OCI-LY3 (cell line): ENCODE measurements around the gene NLRP3.

Experiments
- H2AFZ ChIP-seq: fragments of 200-600, 300-600 bp; shearing (Covaris generic); 2 replicates; pipeline ENCODE4 v1.6.0; 2014; ENCODE audit warnings: antibody characterized with exemption, low read depth, low read length
- H3K27ac ChIP-seq: fragments of 200-600, 300-600 bp; sonication (generic); 2 replicates; pipeline ENCODE4 v1.5.1; 2014; ENCODE audit warnings: mild to moderate bottlenecking, low read length, moderate library complexity, mixed read lengths
- H3K27me3 ChIP-seq: fragments of 200-600, 300-600 bp; sonication (generic); 2 replicates; pipeline ENCODE4 v1.6.1; 2014; ENCODE audit warnings: low read depth, low read length, mixed read lengths
- H3K36me3 ChIP-seq: fragments of 200-600, 300-600 bp; sonication (generic); replicated peaks from 2 replicates; pipeline ENCODE3; 2014; ENCODE audit warnings: low read depth, low read length, mixed read lengths
- H3K4me1 ChIP-seq: fragments of 300-600, 200-600 bp; sonication (generic); 2 replicates; pipeline ENCODE4 v1.6.1; 2014; ENCODE audit warnings: low read length, mixed read lengths
- H3K4me2 ChIP-seq: fragments of 200-600, 300-600 bp; sonication (generic); 2 replicates; pipeline ENCODE4 v1.6.1; 2014; ENCODE audit warnings: low read length, mixed read lengths
- H3K4me3 ChIP-seq: fragments of 300-600, 200-600 bp; sonication (generic); 2 replicates; pipeline ENCODE4 v1.5.1; 2014; ENCODE audit warnings: antibody characterized with exemption, mild to moderate bottlenecking, low read length, moderate library complexity
- H3K79me2 ChIP-seq: fragments of 300-600, 200-600 bp; shearing (Covaris generic); 2 replicates; pipeline ENCODE4 v1.6.1; 2014; ENCODE audit warnings: mild to moderate bottlenecking, low read length, mixed read lengths
- H3K9ac ChIP-seq: fragments of 300-600, 200-600 bp; shearing (Covaris generic); 2 replicates; pipeline ENCODE4 v1.6.0; 2014; ENCODE audit warnings: mild to moderate bottlenecking, low read length, moderate library complexity
- H3K9me3 ChIP-seq: fragments of 200-600, 300-600 bp; shearing (Covaris generic); 2 replicates; pipeline ENCODE4 v1.6.1; 2014; ENCODE audit warnings: low read length, mixed read lengths; ENCODE audit not compliant: insufficient read depth
- H4K20me1 ChIP-seq: fragments of 200-600, 300-600 bp; sonication (generic); 2 replicates; pipeline ENCODE4 v1.6.1; 2016; ENCODE audit warnings: low read length, mixed read lengths; ENCODE audit not compliant: insufficient read depth
- EZH2phosphoT487 ChIP-seq: fragments of 200-600 bp; shearing (Covaris generic); IDR thresholded peaks from 2 replicates; pipeline ENCODE4 v1.6.1; 2018; ENCODE audit warnings: antibody characterized with exemption, mixed run types, low read depth
- TF ChIP-seq, protein P1 (sequence below): fragments of 200-600, 300-600 bp; sonication (generic); IDR thresholded peaks from 2 replicates; pipeline ENCODE4 v1.5.1; 2014; ENCODE audit warnings: antibody characterized with exemption, low read length, low read depth

The NLRP3 gene

DNA sequence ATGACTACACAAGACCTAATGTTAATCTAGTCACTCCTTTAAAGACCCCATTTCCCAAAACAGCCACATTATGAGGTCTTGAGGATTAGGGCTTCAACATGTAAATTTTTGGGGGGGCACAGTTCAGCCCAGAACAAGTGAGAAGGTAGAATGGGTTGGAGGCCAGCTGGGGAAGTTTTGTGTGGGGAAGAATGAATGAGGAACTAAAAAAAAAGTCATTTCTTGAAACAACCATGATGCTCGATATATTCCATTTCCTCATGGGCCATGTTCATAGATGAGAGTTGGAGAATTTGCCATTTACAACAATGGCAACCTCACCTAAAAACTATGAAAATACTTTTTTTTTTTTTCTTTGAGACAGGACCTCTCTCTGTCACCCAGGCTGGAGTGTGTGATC is 14.5 kb downstream of the NLRP3 start:
- H4K20me1 ChIP-seq: no peaks in the 10 kb centered on the region
- 0 out of 2 replicates have a peak overlapping the region, but pooled peaks have one; percentile 2 for H3K4me3 ChIP-seq
- H3K4me1 ChIP-seq: peaks cover 39% of the 10 kb centered on the region
- no peaks in the 10 kb centered on the region for H3K9me3 ChIP-seq
- no peak for TF ChIP-seq EZH2phosphoT487
- TF ChIP-seq, protein P1, sequence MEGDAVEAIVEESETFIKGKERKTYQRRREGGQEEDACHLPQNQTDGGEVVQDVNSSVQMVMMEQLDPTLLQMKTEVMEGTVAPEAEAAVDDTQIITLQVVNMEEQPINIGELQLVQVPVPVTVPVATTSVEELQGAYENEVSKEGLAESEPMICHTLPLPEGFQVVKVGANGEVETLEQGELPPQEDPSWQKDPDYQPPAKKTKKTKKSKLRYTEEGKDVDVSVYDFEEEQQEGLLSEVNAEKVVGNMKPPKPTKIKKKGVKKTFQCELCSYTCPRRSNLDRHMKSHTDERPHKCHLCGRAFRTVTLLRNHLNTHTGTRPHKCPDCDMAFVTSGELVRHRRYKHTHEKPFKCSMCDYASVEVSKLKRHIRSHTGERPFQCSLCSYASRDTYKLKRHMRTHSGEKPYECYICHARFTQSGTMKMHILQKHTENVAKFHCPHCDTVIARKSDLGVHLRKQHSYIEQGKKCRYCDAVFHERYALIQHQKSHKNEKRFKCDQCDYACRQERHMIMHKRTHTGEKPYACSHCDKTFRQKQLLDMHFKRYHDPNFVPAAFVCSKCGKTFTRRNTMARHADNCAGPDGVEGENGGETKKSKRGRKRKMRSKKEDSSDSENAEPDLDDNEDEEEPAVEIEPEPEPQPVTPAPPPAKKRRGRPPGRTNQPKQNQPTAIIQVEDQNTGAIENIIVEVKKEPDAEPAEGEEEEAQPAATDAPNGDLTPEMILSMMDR: no peak
- peak overlapping the region; percentile 36; the same call in 1 of the 2 replicates for H3K9ac ChIP-seq
- no peak overlapping the region for H2AFZ ChIP-seq
- no peaks in the 10 kb centered on the region for H3K79me2 ChIP-seq
- H3K27me3 ChIP-seq: 0 out of 2 replicates have a peak, but pooled peaks cover 2% of the 10 kb centered on the region
- peak overlapping the region; percentile 71 for H3K27ac ChIP-seq
- peaks cover 4% of the 10 kb centered on the region for H3K36me3 ChIP-seq
- H3K4me2 ChIP-seq: peak overlapping the region; percentile 55

DNA sequence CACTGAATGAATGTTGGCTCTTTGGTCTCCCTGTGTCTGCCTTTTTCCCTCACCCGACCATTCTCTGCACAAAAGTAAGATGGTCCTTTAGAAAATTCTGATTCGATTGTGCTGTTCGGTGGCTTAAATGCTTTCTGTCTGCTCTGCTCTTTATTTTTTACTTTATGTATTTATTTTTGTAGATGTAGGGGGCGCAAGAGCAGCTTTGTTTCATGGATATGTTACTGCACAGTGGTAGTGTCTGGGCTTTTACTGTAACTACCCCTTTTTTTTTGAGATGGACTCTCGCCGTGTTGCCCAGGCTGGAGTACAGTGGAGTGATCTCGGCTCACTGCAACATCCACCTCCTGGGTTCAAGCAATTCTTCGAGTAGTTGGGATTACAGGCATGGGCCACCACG is 15.7 kb downstream of the NLRP3 start:
- no peak overlapping the region for H3K9ac ChIP-seq
- peaks cover 4% of the 10 kb centered on the region for H3K36me3 ChIP-seq
- H4K20me1 ChIP-seq: no peaks in the 10 kb centered on the region
- TF ChIP-seq, protein P1: peak; percentile 44
- TF ChIP-seq EZH2phosphoT487: no peak
- no peaks in the 10 kb centered on the region for H3K9me3 ChIP-seq
- peaks cover 51% of the 10 kb centered on the region for H3K4me1 ChIP-seq
- no peak overlapping the region for H3K4me2 ChIP-seq
- H3K27me3 ChIP-seq: peaks cover 6% of the 10 kb centered on the region; the same call in 1 of the 2 replicates
- no peaks in the 10 kb centered on the region for H3K79me2 ChIP-seq
- no peak overlapping the region for H3K27ac ChIP-seq
- H2AFZ ChIP-seq: no peak overlapping the region
- H3K4me3 ChIP-seq: no peak overlapping the region

DNA sequence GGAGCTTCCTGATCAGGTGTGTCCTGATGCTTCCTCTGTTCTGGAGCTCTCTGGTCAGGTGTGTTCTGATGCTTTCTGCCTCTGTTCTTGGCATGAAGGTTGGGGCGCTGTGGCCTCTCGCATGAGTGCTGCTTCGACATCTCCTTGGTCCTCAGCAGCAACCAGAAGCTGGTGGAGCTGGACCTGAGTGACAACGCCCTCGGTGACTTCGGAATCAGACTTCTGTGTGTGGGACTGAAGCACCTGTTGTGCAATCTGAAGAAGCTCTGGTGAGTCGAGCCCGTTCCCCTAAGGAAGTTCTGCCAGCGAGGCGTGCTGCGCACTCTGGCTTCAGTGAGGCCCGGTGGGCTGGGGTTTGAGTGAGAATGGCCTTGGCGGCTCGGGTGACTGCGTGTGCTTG is 18.0 kb downstream of the NLRP3 start:
- H3K36me3 ChIP-seq: peaks cover 7% of the 10 kb centered on the region
- H2AFZ ChIP-seq: no peak overlapping the region
- no peak overlapping the region for H3K4me3 ChIP-seq
- no peak overlapping the region for H3K4me2 ChIP-seq
- no peak overlapping the region for H3K9ac ChIP-seq
- no peak overlapping the region for H3K27ac ChIP-seq
- H3K4me1 ChIP-seq: peaks cover 69% of the 10 kb centered on the region
- no peaks in the 10 kb centered on the region for H3K79me2 ChIP-seq
- H3K9me3 ChIP-seq: no peaks in the 10 kb centered on the region
- no peaks in the 10 kb centered on the region for H4K20me1 ChIP-seq
- TF ChIP-seq, protein P1: no peak
- no peak for TF ChIP-seq EZH2phosphoT487
- peaks cover 3% of the 10 kb centered on the region; the same call in 1 of the 2 replicates for H3K27me3 ChIP-seq

DNA sequence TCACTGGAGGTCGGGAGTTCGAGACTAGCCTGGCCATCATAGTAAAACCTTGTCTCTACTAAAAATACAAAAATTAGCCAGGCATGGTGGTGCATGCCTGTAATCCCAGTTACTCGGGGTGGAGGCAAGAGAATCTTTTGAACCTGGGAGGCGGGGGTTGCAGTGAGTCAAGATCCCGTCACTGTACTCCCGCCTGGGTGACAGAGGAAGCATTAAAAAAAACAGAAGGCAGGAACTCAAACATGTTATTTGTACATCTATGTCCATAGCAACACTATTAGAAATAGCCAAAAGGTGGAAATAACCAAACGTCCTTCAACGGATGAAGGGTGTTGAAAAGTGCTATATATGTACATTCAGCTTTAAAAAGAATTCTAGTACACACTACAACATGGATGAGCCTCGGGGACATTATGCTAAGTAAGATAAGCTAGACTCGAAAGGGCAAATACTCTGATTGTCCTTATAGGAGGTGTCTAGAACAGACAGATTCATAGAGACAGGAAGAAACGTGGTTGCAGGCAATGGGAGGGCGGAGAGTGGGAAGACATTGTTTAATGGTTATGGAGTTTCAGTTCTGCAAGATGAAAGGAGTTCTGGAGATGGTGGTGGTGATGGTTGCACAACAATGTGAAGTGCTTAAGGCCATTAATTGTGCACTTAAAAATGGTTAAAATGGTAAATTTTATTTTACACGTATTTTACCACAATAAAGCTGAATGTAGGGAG is 19.2 kb downstream of the NLRP3 start:
- H2AFZ ChIP-seq: no peak overlapping the region
- H3K4me1 ChIP-seq: peaks cover 68% of the 10 kb centered on the region
- no peak overlapping the region for H3K9ac ChIP-seq
- H3K27me3 ChIP-seq: peaks cover 3% of the 10 kb centered on the region; the same call in 1 of the 2 replicates
- no peak overlapping the region; the same call in 1 of the 2 replicates for H3K4me3 ChIP-seq
- no peak for TF ChIP-seq EZH2phosphoT487
- TF ChIP-seq, protein P1: no peak
- no peaks in the 10 kb centered on the region for H4K20me1 ChIP-seq
- peaks cover 15% of the 10 kb centered on the region for H3K36me3 ChIP-seq
- H3K4me2 ChIP-seq: peak overlapping the region; percentile 46
- no peaks in the 10 kb centered on the region for H3K79me2 ChIP-seq
- peaks cover 7% of the 10 kb centered on the region; the same call in 1 of the 2 replicates for H3K9me3 ChIP-seq
- H3K27ac ChIP-seq: no peak overlapping the region
